Vagina (tissue), 2 donors: ENCODE results near the gene PRR9. TPM values are rescaled to one million over a fixed set of nuclear protein-coding genes. Genes with fewer than 3 reads are reported as not detected.
"Not testable (repeated sequence)": the region's sequence is repeated elsewhere in the genome, so short reads cannot be mapped to it uniquely, and the experiment has no call there.

Experiments
- DNase-seq, 2 donors: peaks; one replicate each; pipeline ENCODE4 v3.0.0-alpha.2; 2017; ENCODE audit errors: extremely low spot score in 2 of 2
- H3K27ac ChIP-seq: fragments of 200-600 bp; sonication (generic); one replicate; pipeline ENCODE4 v1.5.1; 2019
- H3K27me3 ChIP-seq: fragments of 200-600 bp; sonication (generic); one replicate; pipeline ENCODE4 v1.5.1; 2019
- H3K36me3 ChIP-seq, 2 donors: fragments of 200-600 bp; sonication (generic); one replicate each; pipeline ENCODE4 v1.5.1; 2017 to 2019
- H3K4me1 ChIP-seq: fragments of 200-600 bp; sonication (generic); one replicate; pipeline ENCODE4 v1.5.1; 2019
- H3K4me3 ChIP-seq, 2 donors: fragments of 200-600 bp; sonication (generic); 1 replicate in 1 of 2; 2 replicates in 1 of 2; pipeline ENCODE4 v1.5.1; 2016 to 2019
- H3K9me3 ChIP-seq: fragments of 200-600 bp; sonication (generic); one replicate; pipeline ENCODE4 v1.5.1; 2019
- CTCF ChIP-seq, 3 experiments: fragments of 450-650 bp in 2 of 3; fragments of 200-600 bp in 1 of 3; sonication (generic) in 1 of 3; IDR thresholded peaks; one replicate each; pipeline ENCODE4 v1.5.1; 2017 to 2019; ENCODE audit warnings: antibody characterized with exemption in 3 of 3, mild to moderate bottlenecking in 2 of 3, moderate library complexity in 2 of 3
- POLR2A ChIP-seq, 2 donors: fragments of 450-650 bp; IDR thresholded peaks; one replicate each; pipeline ENCODE4 v1.6.1; 2017; ENCODE audit warnings: antibody characterized with exemption in 2 of 2, mild to moderate bottlenecking in 2 of 2, moderate library complexity in 2 of 2
- POLR2AphosphoS5 ChIP-seq, 2 donors: sonication (generic); formaldehyde crosslinking; IDR thresholded peaks; one replicate each; pipeline ENCODE4 v1.9.0; 2017; ENCODE audit warnings: antibody characterized with exemption in 2 of 2, mild to moderate bottlenecking in 2 of 2, low read depth in 1 of 2; ENCODE audit not compliant: insufficient read depth in 1 of 2
- intact Hi-C: fragments of 100-400 bp; cut with DNase I; formaldehyde crosslinking; loops from one replicate; pipeline ENCODE4 v1.15.1; 2023
- total RNA-seq: library from RNA; depleted of rRNA; stranded (reverse); fragments of >200 nt; gene quantifications from one replicate; pipeline ENCODE4 v1.2.3, GENCODE V29; 2016

Gene PRR9
- not detected for total RNA-seq

GRCh38 chr1:153217212-153217611 is at the start of gene PRR9:
Gene PRR9, plus strand, starts transcription at chr1:153217584. Its CDS starts 561 bp downstream, at chr1:153218145.
- H3K27me3 ChIP-seq, result no peaks in the 10 kb centered on the region
- H3K36me3 ChIP-seq, result no peaks in the 10 kb centered on the region
- no peaks in the 10 kb centered on the region for H3K9me3 ChIP-seq
- no peak for DNase-seq
- no peaks in the 10 kb centered on the region for H3K4me1 ChIP-seq
- H3K4me3 ChIP-seq, result no peak within 1 kb of the TSS
- intact Hi-C loops, result no loop called here
- TF ChIP-seq POLR2A (IDR thresholded peaks at IDR 0.05) (no peak), POLR2AphosphoS5 (IDR thresholded peaks at IDR 0.05; ENCODE audit: insufficient read depth in 1 of 2, low read depth in 1 of 2) (no peak), CTCF (IDR thresholded peaks at IDR 0.05) (no peak)
- no peak within 1 kb of the TSS for H3K27ac ChIP-seq

GRCh38 chr1:153168686-153169085 is 48.7 kb upstream of the PRR9 start:
- DNase-seq, result no peak
- TF ChIP-seq CTCF (IDR thresholded peaks at IDR 0.05) (no peak), POLR2A (IDR thresholded peaks at IDR 0.05) (no peak)
- H3K36me3 ChIP-seq, result no peaks in the 10 kb centered on the region
- H3K4me3 ChIP-seq, result no peak overlapping the region
- no peaks in the 10 kb centered on the region for H3K27me3 ChIP-seq
- no peaks in the 10 kb centered on the region for H3K4me1 ChIP-seq
- no peaks in the 10 kb centered on the region for H3K9me3 ChIP-seq
- intact Hi-C loops, result no loop called here
- no peak overlapping the region for H3K27ac ChIP-seq

GRCh38 chr1:153174624-153175023 is 42.8 kb upstream of the PRR9 start:
- no peak for TF ChIP-seq POLR2AphosphoS5 (IDR thresholded peaks at IDR 0.05; ENCODE audit: insufficient read depth in 1 of 2, low read depth in 1 of 2)
- no peak for TF ChIP-seq CTCF (IDR thresholded peaks at IDR 0.05)
- TF ChIP-seq POLR2A (IDR thresholded peaks at IDR 0.05), result no peak
- H3K4me1 ChIP-seq, result no peaks in the 10 kb centered on the region
- H3K36me3 ChIP-seq, result no peaks in the 10 kb centered on the region
- H3K4me3 ChIP-seq, result no peak overlapping the region
- intact Hi-C loops, result no loop called here
- DNase-seq, result no peak
- H3K9me3 ChIP-seq, result no peaks in the 10 kb centered on the region
- H3K27me3 ChIP-seq, result no peaks in the 10 kb centered on the region
- no peak overlapping the region for H3K27ac ChIP-seq

GRCh38 chr1:153178922-153179321 is 38.5 kb upstream of the PRR9 start:
- no peaks in the 10 kb centered on the region for H3K9me3 ChIP-seq
- no peak overlapping the region for H3K4me3 ChIP-seq
- H3K27ac ChIP-seq, result no peak overlapping the region
- H3K36me3 ChIP-seq, result no peaks in the 10 kb centered on the region
- H3K27me3 ChIP-seq, result no peaks in the 10 kb centered on the region
- intact Hi-C loops, result no loop called here
- no peak for DNase-seq
- TF ChIP-seq CTCF (IDR thresholded peaks at IDR 0.05), result no peak
- no peak for TF ChIP-seq POLR2A (IDR thresholded peaks at IDR 0.05)
- no peak for TF ChIP-seq POLR2AphosphoS5 (IDR thresholded peaks at IDR 0.05; ENCODE audit: insufficient read depth in 1 of 2, low read depth in 1 of 2)
- no peaks in the 10 kb centered on the region for H3K4me1 ChIP-seq

- no peaks in the 10 kb centered on the region for H3K36me3 ChIP-seq
- H3K9me3 ChIP-seq, result no peaks in the 10 kb centered on the region
- no peaks in the 10 kb centered on the region for H3K4me1 ChIP-seq
- intact Hi-C loops, result no loop called here
- no peak for DNase-seq
- no peaks in the 10 kb centered on the region for H3K27me3 ChIP-seq
- no peak overlapping the region for H3K27ac ChIP-seq
- H3K4me3 ChIP-seq, result no peak overlapping the region
- TF ChIP-seq POLR2AphosphoS5 (IDR thresholded peaks at IDR 0.05; ENCODE audit: insufficient read depth in 1 of 2, low read depth in 1 of 2), result no peak
- TF ChIP-seq CTCF (IDR thresholded peaks at IDR 0.05), result no peak
- no peak for TF ChIP-seq POLR2A (IDR thresholded peaks at IDR 0.05)
Measured at GRCh38 chr1:153180556-153180955, 36.8 kb upstream of the PRR9 start.

GRCh38 chr1:153188301-153188700 is 29.1 kb upstream of the PRR9 start:
- H3K4me3 ChIP-seq, H3K27ac ChIP-seq, H3K27me3 ChIP-seq, H3K9me3 ChIP-seq, intact Hi-C loops, H3K36me3 ChIP-seq, DNase-seq, H3K4me1 ChIP-seq: not testable (repeated sequence)
